PC-9 (cell line): Measurements from ENCODE around the gene JUNB.

Experiments
- EZH2 ChIP-seq: fragments of 200-600 bp; sonication (generic); IDR thresholded peaks from 2 replicates; pipeline ENCODE4 v1.8.0; 2017; ENCODE audit warnings: antibody characterized with exemption, low read depth
- TF ChIP-seq, protein P1 (sequence below): fragments of 200-600 bp; sonication (generic); conservative IDR thresholded peaks from 2 replicates; pipeline ENCODE4 v1.6.1; 2017; ENCODE audit warnings: mixed run types, antibody characterized with exemption, mild to moderate bottlenecking, moderate library complexity

DNA sequence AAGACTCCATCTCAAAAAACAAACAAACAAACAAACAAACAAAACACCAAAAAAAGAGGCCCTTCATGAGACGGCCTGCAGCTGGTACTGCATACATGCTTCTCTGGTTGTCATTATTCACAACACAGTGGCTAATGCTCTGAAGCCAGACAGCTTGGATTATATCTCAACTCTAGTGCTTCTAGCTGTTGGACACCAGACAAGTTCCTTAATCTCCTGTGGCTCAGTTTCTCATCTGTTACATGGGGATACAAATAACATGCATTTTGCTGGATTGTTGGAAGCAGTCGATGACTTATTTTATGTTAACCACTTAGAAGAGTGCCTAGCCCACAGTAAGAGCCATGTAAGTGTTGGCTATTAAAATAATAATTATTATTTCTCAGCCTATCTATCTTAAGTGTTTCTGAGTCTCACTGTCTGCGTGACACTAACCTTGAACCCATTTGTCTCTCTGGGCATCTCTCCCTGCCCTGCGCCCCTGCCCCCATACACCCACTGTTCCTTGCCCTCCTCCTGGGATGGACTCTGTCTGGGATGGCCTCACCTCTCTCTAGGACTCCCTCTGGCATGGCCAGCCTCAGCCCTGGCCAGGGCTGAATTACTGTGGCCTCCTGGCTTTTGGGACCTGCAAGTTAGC is 3.1 kb upstream of the JUNB start:
- TF ChIP-seq, protein P1, sequence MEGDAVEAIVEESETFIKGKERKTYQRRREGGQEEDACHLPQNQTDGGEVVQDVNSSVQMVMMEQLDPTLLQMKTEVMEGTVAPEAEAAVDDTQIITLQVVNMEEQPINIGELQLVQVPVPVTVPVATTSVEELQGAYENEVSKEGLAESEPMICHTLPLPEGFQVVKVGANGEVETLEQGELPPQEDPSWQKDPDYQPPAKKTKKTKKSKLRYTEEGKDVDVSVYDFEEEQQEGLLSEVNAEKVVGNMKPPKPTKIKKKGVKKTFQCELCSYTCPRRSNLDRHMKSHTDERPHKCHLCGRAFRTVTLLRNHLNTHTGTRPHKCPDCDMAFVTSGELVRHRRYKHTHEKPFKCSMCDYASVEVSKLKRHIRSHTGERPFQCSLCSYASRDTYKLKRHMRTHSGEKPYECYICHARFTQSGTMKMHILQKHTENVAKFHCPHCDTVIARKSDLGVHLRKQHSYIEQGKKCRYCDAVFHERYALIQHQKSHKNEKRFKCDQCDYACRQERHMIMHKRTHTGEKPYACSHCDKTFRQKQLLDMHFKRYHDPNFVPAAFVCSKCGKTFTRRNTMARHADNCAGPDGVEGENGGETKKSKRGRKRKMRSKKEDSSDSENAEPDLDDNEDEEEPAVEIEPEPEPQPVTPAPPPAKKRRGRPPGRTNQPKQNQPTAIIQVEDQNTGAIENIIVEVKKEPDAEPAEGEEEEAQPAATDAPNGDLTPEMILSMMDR, result no peak
- TF ChIP-seq EZH2, result no peak
